ENCODE results near the gene COX5A. TPM values are rescaled to one million over a fixed set of nuclear protein-coding genes. Genes with fewer than 3 reads are reported as not detected.

The COX5A gene
- total RNA-seq, 2 experiments from 2014 or later, result 40.7 to 44.2 TPM

DNA sequence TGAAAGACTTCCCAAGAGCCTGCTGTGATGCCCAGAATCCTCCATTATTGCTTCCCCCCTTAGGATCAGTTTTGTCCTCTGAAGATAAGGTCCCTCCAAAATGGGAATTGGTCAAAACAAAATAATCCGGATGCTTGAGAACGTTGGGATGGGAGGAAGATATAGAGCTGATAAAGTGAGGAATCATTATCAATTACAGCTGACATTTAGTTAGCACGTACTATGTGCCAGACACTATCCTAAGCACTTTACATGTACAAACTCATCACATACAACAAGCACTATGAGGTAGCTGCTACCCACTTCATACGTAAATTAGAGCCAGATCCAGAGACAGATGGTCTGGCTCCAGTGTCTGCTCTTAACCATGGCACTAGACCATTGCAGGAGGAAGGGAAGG lies 25.3 kb upstream of the COX5A start:
- H3K36me3 Mint-ChIP-seq (ENCODE audit: low read depth), result no peaks in the 10 kb centered on the region
- Histone ChIP-seq H3K27me3 (ENCODE audit: control insufficient read depth in 1 of 2, insufficient read depth in 2 of 2, low read length in 2 of 2) (peaks cover 17 to 22% of the 10 kb centered on the region in 2 experiments), H3K4me1 (ENCODE audit: insufficient read depth, low read length) (peaks cover 12% of the 10 kb centered on the region), H3K9me3 (ENCODE audit: control insufficient read depth in 1 of 2, insufficient read depth in 1 of 2, low read length in 2 of 2) (peaks cover 0 to 6% of the 10 kb centered on the region in 2 experiments), H3K27ac (ENCODE audit: low read depth in 1 of 2, low read length in 2 of 2) (no peak overlapping the region), H3K36me3 (ENCODE audit: insufficient read depth, low read length) (no peaks in the 10 kb centered on the region), H3K4me3 (ENCODE audit: low read length) (no peak overlapping the region)
- CTCF ChIA-PET, result interaction anchor here (1.2 kb wide), 1 partner anchor 25 kb away, joined by 3 read pairs; no protein-coding TSS in a partner anchor
- H3K4me1 Mint-ChIP-seq (ENCODE audit: low read depth), result peaks cover 12% of the 10 kb centered on the region
- no peak overlapping the region for H3K27ac Mint-ChIP-seq
- POLR2A ChIA-PET, result no interaction called here
- peaks cover 25% of the 10 kb centered on the region for H3K27me3 Mint-ChIP-seq
- no peaks in the 10 kb centered on the region for H3K9me3 Mint-ChIP-seq
- H3K4me3 Mint-ChIP-seq, result no peak overlapping the region
- TF ChIP-seq, protein P1, sequence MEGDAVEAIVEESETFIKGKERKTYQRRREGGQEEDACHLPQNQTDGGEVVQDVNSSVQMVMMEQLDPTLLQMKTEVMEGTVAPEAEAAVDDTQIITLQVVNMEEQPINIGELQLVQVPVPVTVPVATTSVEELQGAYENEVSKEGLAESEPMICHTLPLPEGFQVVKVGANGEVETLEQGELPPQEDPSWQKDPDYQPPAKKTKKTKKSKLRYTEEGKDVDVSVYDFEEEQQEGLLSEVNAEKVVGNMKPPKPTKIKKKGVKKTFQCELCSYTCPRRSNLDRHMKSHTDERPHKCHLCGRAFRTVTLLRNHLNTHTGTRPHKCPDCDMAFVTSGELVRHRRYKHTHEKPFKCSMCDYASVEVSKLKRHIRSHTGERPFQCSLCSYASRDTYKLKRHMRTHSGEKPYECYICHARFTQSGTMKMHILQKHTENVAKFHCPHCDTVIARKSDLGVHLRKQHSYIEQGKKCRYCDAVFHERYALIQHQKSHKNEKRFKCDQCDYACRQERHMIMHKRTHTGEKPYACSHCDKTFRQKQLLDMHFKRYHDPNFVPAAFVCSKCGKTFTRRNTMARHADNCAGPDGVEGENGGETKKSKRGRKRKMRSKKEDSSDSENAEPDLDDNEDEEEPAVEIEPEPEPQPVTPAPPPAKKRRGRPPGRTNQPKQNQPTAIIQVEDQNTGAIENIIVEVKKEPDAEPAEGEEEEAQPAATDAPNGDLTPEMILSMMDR (IDR thresholded peaks at IDR 0.05), result no peak
- DNase-seq, result no peak
- no peak for ATAC-seq (ENCODE audit: poor library complexity)
- intact Hi-C loops (cut with DNase I, micrococcal nuclease), result no loop called here

DNA sequence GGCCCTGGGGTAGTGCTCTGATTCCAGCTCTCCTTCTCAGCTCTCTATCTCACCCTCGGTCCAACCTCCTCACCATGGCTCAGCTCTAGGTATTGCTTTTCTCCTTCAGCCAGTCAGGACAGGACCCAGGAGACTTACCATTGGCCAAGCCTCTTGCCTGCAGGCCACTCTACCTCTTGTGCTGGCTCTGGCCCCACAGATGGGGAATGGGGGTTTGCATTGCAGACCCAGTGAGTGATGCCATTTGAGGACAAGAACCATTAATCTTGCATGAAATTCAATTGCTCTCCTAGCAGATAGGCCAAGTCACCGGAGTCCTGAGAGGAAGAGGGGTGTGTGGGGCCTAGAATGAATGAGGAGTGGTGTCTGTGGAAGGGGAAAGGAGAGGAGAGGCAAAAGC lies 24.8 kb upstream of the COX5A start:
- Mint-ChIP-seq H3K4me1 (ENCODE audit: low read depth) (peaks cover 17% of the 10 kb centered on the region), H3K27ac (no peak overlapping the region), H3K27me3 (peaks cover 31% of the 10 kb centered on the region), H3K9me3 (no peaks in the 10 kb centered on the region), H3K36me3 (ENCODE audit: low read depth) (no peaks in the 10 kb centered on the region), H3K4me3 (no peak overlapping the region)
- H3K9me3 ChIP-seq (ENCODE audit: control insufficient read depth in 1 of 2, insufficient read depth in 1 of 2, low read length in 2 of 2), result peaks cover 0 to 6% of the 10 kb centered on the region in 2 experiments
- intact Hi-C loops (cut with DNase I, micrococcal nuclease), result no loop called here
- ATAC-seq (ENCODE audit: poor library complexity) (no peak), DNase-seq (no peak)
- H3K4me1 ChIP-seq (ENCODE audit: insufficient read depth, low read length), result peaks cover 17% of the 10 kb centered on the region
- ChIA-PET POLR2A (no interaction called here), CTCF (interaction anchor here (1.2 to 1.5 kb wide), 2 partner anchors 12 to 25 kb away, joined by 3 to 4 read pairs; no protein-coding TSS in a partner anchor)
- TF ChIP-seq, protein P1 (IDR thresholded peaks at IDR 0.05), result no peak
- peaks cover 22 to 28% of the 10 kb centered on the region in 2 experiments for H3K27me3 ChIP-seq (ENCODE audit: control insufficient read depth in 1 of 2, insufficient read depth in 2 of 2, low read length in 2 of 2)
- no peak overlapping the region for H3K27ac ChIP-seq (ENCODE audit: low read depth in 1 of 2, low read length in 2 of 2)
- no peaks in the 10 kb centered on the region for H3K36me3 ChIP-seq (ENCODE audit: insufficient read depth, low read length)
- H3K4me3 ChIP-seq (ENCODE audit: low read length), result no peak overlapping the region

DNA sequence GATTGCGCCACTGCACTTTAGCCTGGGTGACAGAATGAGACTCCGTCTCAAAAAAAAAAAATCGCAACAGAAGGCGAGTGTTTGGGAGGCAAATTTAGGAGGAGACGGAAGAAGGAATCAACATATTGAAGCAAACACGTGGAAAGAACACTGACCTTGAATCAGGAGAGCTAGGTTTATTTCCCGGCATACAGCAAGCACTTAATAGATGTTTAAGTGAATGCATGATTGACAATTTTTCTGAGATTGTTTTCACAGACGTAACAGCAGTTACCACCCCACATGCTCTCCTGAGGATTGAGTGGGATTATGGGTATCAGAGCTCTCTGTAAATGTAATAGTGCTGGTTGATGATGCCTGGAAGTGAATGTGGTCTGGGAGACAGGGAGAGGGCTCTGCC lies 24.3 kb upstream of the COX5A start:
- H3K36me3 Mint-ChIP-seq (ENCODE audit: low read depth), result no peaks in the 10 kb centered on the region
- H3K4me3 Mint-ChIP-seq, result no peak overlapping the region
- ChIA-PET CTCF (interaction anchor here (1.5 kb wide), 1 partner anchor 12 kb away, joined by 4 read pairs; no protein-coding TSS in a partner anchor), POLR2A (no interaction called here)
- peaks cover 35% of the 10 kb centered on the region for H3K27me3 Mint-ChIP-seq
- no peaks in the 10 kb centered on the region for H3K9me3 Mint-ChIP-seq
- peaks cover 21% of the 10 kb centered on the region for H3K4me1 Mint-ChIP-seq (ENCODE audit: low read depth)
- peaks cover 26 to 32% of the 10 kb centered on the region in 2 experiments for H3K27me3 ChIP-seq (ENCODE audit: control insufficient read depth in 1 of 2, insufficient read depth in 2 of 2, low read length in 2 of 2)
- DNase-seq (no peak), ATAC-seq (ENCODE audit: poor library complexity) (no peak)
- intact Hi-C loops (cut with DNase I, micrococcal nuclease), result no loop called here
- no peaks in the 10 kb centered on the region for H3K36me3 ChIP-seq (ENCODE audit: insufficient read depth, low read length)
- no peak overlapping the region for H3K4me3 ChIP-seq (ENCODE audit: low read length)
- no peak overlapping the region for H3K27ac Mint-ChIP-seq
- TF ChIP-seq, protein P1 (IDR thresholded peaks at IDR 0.05), result no peak
- no peak overlapping the region for H3K27ac ChIP-seq (ENCODE audit: low read depth in 1 of 2, low read length in 2 of 2)
- peaks cover 0 to 8% of the 10 kb centered on the region in 2 experiments for H3K9me3 ChIP-seq (ENCODE audit: control insufficient read depth in 1 of 2, insufficient read depth in 1 of 2, low read length in 2 of 2)
- H3K4me1 ChIP-seq (ENCODE audit: insufficient read depth, low read length), result peaks cover 22% of the 10 kb centered on the region
